ENCODE results near the gene ZNF44. TPM values are rescaled to one million over a fixed set of nuclear protein-coding genes. Genes with fewer than 3 reads are reported as not detected.

ZNF44 gene
- total and polyA plus RNA-seq, 2 experiments from 2014 or later: 5.5 to 6.4 TPM

DNA sequence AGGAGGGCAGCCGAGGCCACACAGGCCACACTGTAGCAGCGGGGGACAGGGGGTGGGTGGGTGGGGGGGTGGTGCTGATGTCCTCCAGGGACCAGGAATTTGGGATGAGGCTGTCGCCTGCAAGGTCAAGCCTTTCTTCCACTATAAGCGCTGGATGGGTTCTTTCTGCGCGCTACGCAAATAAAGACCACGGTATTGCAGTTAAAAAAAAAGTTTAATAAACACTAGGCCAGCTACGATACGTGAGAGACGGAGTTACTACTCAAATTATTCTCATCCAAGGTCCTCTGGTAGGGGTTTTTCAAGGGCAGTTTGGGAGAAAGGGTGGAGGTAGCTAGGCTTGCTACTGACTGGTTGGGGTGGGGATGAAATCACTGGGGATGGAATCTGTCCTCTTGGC lies 508 bp upstream of the ZNF44 start:
- DNase-seq: peak; percentile 22
- Histone ChIP-seq H3K4me3 (peak overlapping the region; percentile 89), H3K27me3 (replicated peaks; ENCODE audit: insufficient read depth) (no peaks in the 10 kb centered on the region), H3K4me2 (ENCODE audit: unreplicated experiment) (peak overlapping the region; percentile 86), H4K20me1 (ENCODE audit: insufficient read depth) (no peaks in the 10 kb centered on the region), H3K79me2 (ENCODE audit: insufficient read depth) (peaks cover 45% of the 10 kb centered on the region), H3K9ac (peak overlapping the region; percentile 98), H3K36me3 (ENCODE audit: low read depth) (no peaks in the 10 kb centered on the region), H3K9me2 (ENCODE audit: insufficient read depth) (no peaks in the 10 kb centered on the region), H2AFZ (peak overlapping the region; percentile 82), H3K9me3 (ENCODE audit: low read depth) (no peaks in the 10 kb centered on the region), H3F3A (ENCODE audit: insufficient read depth) (peaks cover 4% of the 10 kb centered on the region; the same call in 1 of the 2 replicates), H3K4me1 (ENCODE audit: insufficient read depth) (peaks cover 4% of the 10 kb centered on the region), H3K27ac (0 out of 2 replicates have a peak overlapping the region, but pooled peaks have one; percentile 93)
- no peak for TF ChIP-seq EZH2phosphoT487 (IDR thresholded peaks at IDR 0.05; ENCODE audit: insufficient read depth, low read depth)
- TF ChIP-seq EZH2 (IDR thresholded peaks at IDR 0.05; ENCODE audit: insufficient read depth, poor library complexity, severe bottlenecking): no peak
- in situ Hi-C loops (cut with MboI): no loop called here
- WGBS, 2 experiments (ENCODE audit: low coverage in 1 of 2, low lambda C conversion rate in 2 of 2, missing lambda C conversion rate in 2 of 2): 24 to 26% methylated on average over 10 to 11 of the region's 11 CpGs

DNA sequence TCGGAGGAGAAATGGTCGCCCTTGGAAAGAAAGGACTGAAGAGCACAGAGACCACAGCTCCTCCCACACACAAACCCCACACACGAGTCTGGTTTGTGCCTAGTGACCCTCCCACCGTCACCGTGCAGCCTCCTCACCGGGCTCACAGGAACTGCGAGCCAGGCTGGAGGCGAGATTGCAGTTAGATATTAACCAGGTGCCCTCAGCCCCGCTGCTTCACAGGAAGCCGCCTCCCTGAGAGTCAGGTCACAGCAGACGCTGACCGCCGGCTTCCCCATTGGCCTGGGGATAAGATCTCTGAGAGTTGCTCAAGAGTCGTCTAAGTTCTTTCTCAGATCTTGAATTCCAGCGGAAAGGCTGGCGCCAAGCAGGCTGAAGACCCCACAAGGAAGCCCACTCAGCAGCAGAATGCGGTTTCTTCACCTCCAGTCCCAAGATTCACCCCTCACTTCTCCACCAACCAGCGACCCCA lies 870 bp downstream of the ZNF44 start:
- Histone ChIP-seq H3K27me3 (replicated peaks; ENCODE audit: insufficient read depth) (no peaks in the 10 kb centered on the region), H3K9ac (peak overlapping the region; percentile 98), H3K36me3 (ENCODE audit: low read depth) (no peaks in the 10 kb centered on the region), H3K9me3 (ENCODE audit: low read depth) (no peaks in the 10 kb centered on the region), H3K4me1 (ENCODE audit: insufficient read depth) (peaks cover 15% of the 10 kb centered on the region), H2AFZ (peak overlapping the region; percentile 82), H3K9me2 (ENCODE audit: insufficient read depth) (no peaks in the 10 kb centered on the region), H3K27ac (peak overlapping the region; percentile 93), H3K4me2 (ENCODE audit: unreplicated experiment) (peak overlapping the region; percentile 86), H3K4me3 (peak overlapping the region; percentile 89), H4K20me1 (ENCODE audit: insufficient read depth) (no peaks in the 10 kb centered on the region), H3F3A (ENCODE audit: insufficient read depth) (peaks cover 15% of the 10 kb centered on the region), H3K79me2 (ENCODE audit: insufficient read depth) (peaks cover 54% of the 10 kb centered on the region)
- TF ChIP-seq EZH2 (IDR thresholded peaks at IDR 0.05; ENCODE audit: insufficient read depth, poor library complexity, severe bottlenecking) (no peak), EZH2phosphoT487 (IDR thresholded peaks at IDR 0.05; ENCODE audit: insufficient read depth, low read depth) (no peak)
- peak; percentile 84 for DNase-seq
- 1% methylated on average over 17 to 18 of the region's 18 CpGs for WGBS, 2 experiments (ENCODE audit: low coverage in 1 of 2, low lambda C conversion rate in 2 of 2, missing lambda C conversion rate in 2 of 2)
- in situ Hi-C loops (cut with MboI): no loop called here

DNA sequence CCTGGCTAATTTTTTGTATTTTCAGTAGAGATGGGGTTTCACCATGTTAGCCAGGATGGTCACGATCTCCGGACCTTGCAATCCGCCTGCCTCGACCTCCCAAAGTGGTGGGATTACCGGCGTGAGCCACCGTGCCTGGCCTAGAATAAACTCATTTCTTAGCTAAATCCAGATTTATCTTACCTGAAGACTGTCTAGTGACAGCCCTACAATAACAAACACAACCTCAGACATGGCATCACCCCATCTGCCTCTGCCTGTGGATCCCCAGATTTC lies 5.0 kb downstream of the ZNF44 start:
- DNase-seq: no peak
- WGBS, 2 experiments (ENCODE audit: low coverage in 1 of 2, low lambda C conversion rate in 2 of 2, missing lambda C conversion rate in 2 of 2): 92 to 98% methylated on average over 7 of the region's 7 CpGs
- Histone ChIP-seq H3K36me3 (ENCODE audit: low read depth) (no peaks in the 10 kb centered on the region), H3K27ac (peak overlapping the region; percentile 92), H4K20me1 (ENCODE audit: insufficient read depth) (no peaks in the 10 kb centered on the region), H3K9me2 (ENCODE audit: insufficient read depth) (no peaks in the 10 kb centered on the region), H3K4me1 (ENCODE audit: insufficient read depth) (peaks cover 23% of the 10 kb centered on the region), H3K79me2 (ENCODE audit: insufficient read depth) (peaks cover 94% of the 10 kb centered on the region), H3K4me3 (peak overlapping the region; percentile 59; the same call in 1 of the 2 replicates), H3K27me3 (replicated peaks; ENCODE audit: insufficient read depth) (no peaks in the 10 kb centered on the region), H2AFZ (peak overlapping the region; percentile 73; the same call in 1 of the 2 replicates), H3K4me2 (ENCODE audit: unreplicated experiment) (peak overlapping the region; percentile 77), H3K9ac (peak overlapping the region; percentile 75; the same call in 1 of the 2 replicates), H3F3A (ENCODE audit: insufficient read depth) (peaks cover 16% of the 10 kb centered on the region), H3K9me3 (ENCODE audit: low read depth) (no peaks in the 10 kb centered on the region)
- no peak for TF ChIP-seq EZH2phosphoT487 (IDR thresholded peaks at IDR 0.05; ENCODE audit: insufficient read depth, low read depth)
- no peak for TF ChIP-seq EZH2 (IDR thresholded peaks at IDR 0.05; ENCODE audit: insufficient read depth, poor library complexity, severe bottlenecking)
- in situ Hi-C loops (cut with MboI): no loop called here

DNA sequence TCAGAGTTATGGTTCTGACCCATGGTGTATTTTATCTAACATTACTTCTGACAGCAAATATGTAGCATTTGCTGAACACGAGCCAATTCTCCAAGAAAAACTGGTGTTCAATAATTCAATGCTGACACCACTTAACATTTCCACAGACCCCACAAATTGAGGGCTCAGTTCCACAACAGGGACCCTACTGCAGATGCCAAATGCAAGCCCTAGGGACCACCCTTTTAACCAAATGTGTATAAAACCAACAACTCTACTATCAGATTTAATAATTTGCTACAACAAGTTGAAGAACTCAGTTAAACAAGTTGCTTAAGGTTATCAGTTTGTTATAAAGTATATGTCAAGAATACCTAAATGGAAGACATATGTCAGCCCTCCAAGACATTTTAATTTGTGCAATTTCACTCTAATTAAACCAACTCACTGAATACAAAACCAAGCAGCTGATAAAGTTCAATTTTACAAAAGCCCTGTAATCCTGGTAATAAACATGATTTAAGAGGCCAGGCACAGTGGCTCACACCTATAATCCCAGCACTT lies 6.7 kb downstream of the ZNF44 start:
- H3K36me3 ChIP-seq (ENCODE audit: low read depth): 0 out of 2 replicates have a peak, but pooled peaks cover 3% of the 10 kb centered on the region
- no peaks in the 10 kb centered on the region for H4K20me1 ChIP-seq (ENCODE audit: insufficient read depth)
- no peaks in the 10 kb centered on the region for H3K9me3 ChIP-seq (ENCODE audit: low read depth)
- H3F3A ChIP-seq (ENCODE audit: insufficient read depth): peaks cover 12% of the 10 kb centered on the region; the same call in 1 of the 2 replicates
- WGBS, 2 experiments (ENCODE audit: low coverage in 1 of 2, low lambda C conversion rate in 2 of 2, missing lambda C conversion rate in 2 of 2): 88 to 100% methylated on average over 1 of the region's 1 CpG
- no peak overlapping the region for H2AFZ ChIP-seq
- peaks cover 20% of the 10 kb centered on the region for H3K4me1 ChIP-seq (ENCODE audit: insufficient read depth)
- TF ChIP-seq EZH2phosphoT487 (IDR thresholded peaks at IDR 0.05; ENCODE audit: insufficient read depth, low read depth) (no peak), EZH2 (IDR thresholded peaks at IDR 0.05; ENCODE audit: insufficient read depth, poor library complexity, severe bottlenecking) (no peak)
- in situ Hi-C loops (cut with MboI): no loop called here
- no peak overlapping the region for H3K4me2 ChIP-seq (ENCODE audit: unreplicated experiment)
- peak overlapping the region; percentile 92 for H3K27ac ChIP-seq
- H3K27me3 ChIP-seq (replicated peaks; ENCODE audit: insufficient read depth): no peaks in the 10 kb centered on the region
- H3K9me2 ChIP-seq (ENCODE audit: insufficient read depth): no peaks in the 10 kb centered on the region
- no peak for DNase-seq
- no peak overlapping the region for H3K9ac ChIP-seq
- H3K4me3 ChIP-seq: no peak overlapping the region
- H3K79me2 ChIP-seq (ENCODE audit: insufficient read depth): peaks cover 95% of the 10 kb centered on the region

Data from GM23248 (cell line).